HG03135 (cell line): ENCODE results near the gene TMEM203.
A peak's percentile ranks its signal among the peaks of the same experiment; 100 is the strongest.

Experiments used
- ATAC-seq: cut with Tn5 transposase; IDR thresholded peaks from one replicate; pipeline ENCODE4 v1.9.1; 2021; ENCODE audit warnings: mild to moderate bottlenecking, moderate library complexity; ENCODE audit not compliant: unreplicated experiment

The TMEM203 gene

GRCh38 chr9:137198051-137198901 is 7.2 kb downstream of the TMEM203 start:
- ATAC-seq: no peak

GRCh38 chr9:137195525-137196220 is 9.8 kb downstream of the TMEM203 start:
- no peak for ATAC-seq

- no peak for ATAC-seq
These were observed 10.5 kb downstream of the TMEM203 start for GRCh38 chr9:137194909-137195308.

- no peak for ATAC-seq
These were observed 11.1 kb downstream of the TMEM203 start for GRCh38 chr9:137194388-137194787.

DNA sequence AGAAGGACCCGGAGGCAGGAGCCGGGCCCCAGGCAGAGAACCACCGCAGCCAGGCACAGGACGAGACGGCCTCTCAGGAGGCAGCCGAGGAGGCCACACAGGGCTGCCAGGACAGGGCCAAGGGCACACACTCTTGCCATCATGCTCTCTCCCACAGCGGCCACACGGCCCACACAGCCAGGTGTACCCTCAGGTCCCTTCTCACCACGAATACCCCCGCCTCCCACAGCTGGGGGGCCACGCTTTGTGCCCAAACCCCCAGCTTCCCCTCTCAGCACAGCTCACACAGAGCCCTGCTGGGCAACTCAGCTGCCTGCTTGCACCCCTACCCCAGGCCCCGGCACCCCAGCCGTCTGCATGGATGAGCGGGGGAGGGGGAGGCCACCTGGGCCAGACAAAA is 11.7 kb downstream of the TMEM203 start:
- ATAC-seq: no peak

DNA sequence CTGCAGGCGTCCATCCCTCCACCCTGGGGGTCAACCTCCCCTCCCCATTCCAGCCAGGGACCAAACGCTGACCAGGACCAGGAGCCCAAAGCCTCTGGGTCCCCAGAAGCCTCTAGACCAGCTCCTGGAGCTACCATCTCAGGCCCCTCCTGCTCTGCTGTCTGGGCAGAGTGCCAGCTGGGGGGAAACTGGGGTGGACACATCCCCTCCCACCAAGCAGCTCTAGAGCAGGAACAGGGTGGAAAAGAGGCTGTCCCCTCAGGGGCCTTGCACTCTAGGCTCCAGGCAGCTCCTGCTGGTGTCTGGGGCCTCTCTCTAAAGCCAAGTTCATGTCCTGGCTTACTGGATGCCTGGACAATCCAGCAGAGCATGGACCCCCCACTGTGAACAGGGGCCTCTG is 12.6 kb downstream of the TMEM203 start:
- ATAC-seq: no peak

DNA sequence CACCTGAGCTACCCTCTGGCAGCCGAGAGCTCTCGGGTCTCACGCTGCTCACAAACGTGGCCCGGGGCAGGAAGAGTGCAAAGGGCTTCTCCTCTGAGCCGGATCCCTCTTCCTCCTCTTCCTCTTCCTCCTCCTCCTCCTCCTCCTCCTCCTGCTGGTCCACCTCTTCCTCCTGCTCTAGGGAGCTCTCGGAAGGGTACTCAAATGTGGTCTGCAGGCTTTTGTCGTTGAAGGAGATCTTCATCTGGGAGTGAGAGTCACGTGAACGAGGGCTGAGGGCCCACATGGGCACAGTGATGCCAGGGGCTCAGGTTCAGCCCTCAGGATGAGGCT is 13.0 kb downstream of the TMEM203 start:
- no peak for ATAC-seq

DNA sequence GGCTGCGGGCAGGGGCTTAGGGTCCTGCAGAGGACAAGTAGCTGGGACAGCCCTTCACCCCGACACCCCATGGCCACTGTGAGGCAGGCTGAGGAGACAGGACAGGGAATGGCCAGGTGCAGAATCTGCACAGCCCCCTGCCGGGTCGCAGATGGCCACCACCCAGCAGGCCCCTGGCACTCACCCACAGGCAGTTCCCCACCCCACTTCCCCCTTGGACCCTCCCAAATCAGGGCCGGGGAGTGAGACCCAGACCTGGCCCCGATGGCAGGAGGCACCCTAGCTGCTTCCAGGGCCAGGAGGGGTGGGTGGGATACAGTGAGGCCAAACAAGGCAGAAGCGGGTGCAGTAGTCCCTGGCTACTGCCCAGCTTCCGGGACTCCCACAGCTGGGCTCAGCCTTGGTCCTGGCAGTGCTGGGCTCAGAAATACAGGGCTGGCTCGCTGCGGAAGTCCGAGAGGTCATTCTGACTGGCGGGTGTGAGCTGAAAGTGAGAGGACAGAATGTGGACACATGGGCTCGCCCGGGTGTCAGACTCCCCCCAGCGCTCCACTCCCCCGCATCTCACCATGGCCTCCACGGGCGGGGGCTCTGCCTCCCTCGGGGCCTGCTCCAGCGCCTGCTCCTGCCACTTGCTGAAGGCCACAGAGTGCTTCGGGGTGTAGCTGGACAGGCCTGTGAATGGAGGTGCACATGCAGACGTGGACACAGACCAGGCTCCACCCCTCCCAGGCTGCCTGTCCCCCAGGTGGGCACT is 13.6 kb downstream of the TMEM203 start:
- ATAC-seq: no peak

DNA sequence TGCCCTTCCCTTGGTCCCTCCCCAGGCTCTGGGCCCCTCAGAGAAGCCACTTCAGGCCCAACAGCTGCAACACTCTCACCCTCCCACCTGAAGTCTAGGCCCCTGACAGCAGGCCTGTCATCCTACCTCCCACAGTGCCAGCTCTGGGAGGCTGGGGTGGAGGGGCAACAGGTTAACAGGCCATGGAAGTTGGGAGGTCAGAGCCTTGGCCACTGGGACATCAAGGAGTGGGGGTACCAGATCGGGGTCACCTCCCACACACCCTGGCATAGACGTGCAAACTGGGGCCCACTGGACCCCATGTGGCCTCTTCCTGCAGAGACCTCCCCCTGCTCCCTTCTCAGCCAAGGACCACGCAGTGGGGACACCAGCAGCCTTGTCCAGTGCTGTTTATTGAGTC is 14.2 kb downstream of the TMEM203 start:
- ATAC-seq: no peak

GRCh38 chr9:137190315-137190856 is 15.1 kb downstream of the TMEM203 start:
- no peak for ATAC-seq

- no peak for ATAC-seq
These were observed 15.9 kb downstream of the TMEM203 start for GRCh38 chr9:137189297-137190295.

DNA sequence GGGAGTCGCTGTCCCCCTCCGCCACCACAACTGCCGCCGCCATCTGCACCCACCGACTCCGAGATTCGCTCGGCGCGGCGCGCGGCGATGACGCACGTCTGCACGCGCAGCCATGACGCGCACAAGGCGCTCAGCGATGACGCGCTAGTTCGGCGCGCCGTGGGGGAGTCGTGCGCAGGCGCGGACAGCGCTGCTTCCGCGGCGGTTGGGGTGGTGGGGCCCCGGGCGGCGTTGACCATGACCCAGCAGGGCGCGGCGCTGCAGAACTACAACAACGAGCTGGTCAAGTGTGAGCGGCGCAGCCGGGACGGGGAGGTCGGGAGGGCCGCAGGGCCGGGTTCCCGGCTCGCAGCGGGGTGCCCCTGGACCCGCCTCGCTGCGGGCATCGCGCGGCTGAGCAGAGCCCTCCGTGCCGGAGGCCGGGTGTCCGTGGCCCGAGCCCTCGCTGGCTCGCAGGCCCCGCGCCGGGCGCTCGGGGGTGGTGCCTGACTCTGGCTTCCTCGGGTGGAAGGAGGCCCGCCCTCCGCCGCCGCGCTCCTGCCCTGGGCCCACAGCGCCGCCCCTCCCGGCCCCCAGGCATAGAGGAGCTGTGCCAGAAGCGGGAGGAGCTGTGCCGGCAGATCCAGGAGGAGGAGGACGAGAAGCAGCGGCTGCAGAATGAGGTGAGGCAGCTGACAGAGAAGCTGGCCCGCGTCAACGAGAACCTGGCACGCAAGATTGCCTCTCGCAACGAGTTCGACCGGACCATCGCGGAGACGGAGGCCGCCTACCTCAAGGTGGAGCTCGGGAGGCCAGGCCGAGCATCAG is 16.8 kb downstream of the TMEM203 start, which contains the start of the genes ANAPC2 and SSNA1:
ANAPC2 (minus strand) TSS at position 71 of the 807 bp plus-strand sequence; CDS start at position 43, 28 bp downstream.
SSNA1 (plus strand) TSS at position 187 of the 807 bp plus-strand sequence; CDS start at position 238, 51 bp downstream.
- peak; percentile 71 for ATAC-seq

DNA sequence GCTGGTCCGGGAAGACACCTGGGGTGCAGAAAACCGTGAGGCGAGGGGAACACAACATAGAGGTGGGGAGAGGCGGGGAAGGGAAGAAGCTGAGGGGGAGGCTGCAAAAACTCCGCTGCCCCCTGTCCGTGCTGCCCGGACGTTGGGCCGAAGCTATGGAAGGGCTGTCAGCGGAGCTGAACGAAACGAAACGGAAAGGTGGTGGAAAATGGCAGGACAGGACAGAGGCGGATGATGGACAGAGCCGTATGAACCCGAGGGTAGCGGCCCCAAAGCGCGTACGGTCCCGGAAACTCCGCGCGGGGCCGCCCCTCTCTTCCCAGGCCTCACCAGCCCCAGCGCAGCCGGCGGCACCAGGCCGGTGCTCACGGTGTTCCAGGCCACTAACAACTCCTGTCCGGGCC is 17.4 kb downstream of the TMEM203 start:
- peak; percentile 7 for ATAC-seq

GRCh38 chr9:137187386-137187785 is 18.1 kb downstream of the TMEM203 start:
- no peak for ATAC-seq

GRCh38 chr9:137186385-137186784 is 19.1 kb downstream of the TMEM203 start:
- ATAC-seq: no peak

DNA sequence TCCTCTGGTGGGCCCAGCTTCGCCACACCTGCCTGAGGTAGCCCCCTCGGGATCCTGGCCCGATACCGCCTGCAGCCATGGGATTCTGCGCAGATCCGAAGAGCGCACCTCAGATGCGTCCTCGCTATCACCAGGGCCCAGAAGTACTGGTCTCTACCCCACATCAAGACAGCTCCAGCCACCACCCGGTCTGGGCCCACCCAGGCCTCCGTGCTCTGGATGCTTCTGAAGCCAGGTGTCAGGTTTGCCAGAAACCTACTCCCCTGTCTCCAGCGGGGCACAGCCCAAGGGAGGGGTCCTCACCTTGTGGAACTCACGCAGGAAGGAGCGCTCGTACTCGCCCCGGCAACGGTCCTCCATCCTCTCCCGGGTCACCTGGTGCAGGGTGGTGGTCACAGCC is 19.5 kb downstream of the TMEM203 start:
- no peak for ATAC-seq

- ATAC-seq: no peak
These were observed 20.4 kb downstream of the TMEM203 start for GRCh38 chr9:137184881-137185660.

GRCh38 chr9:137183980-137184595 is 21.4 kb downstream of the TMEM203 start:
- ATAC-seq: no peak
